ENCODE data around the gene PKN3. TPM values are rescaled to one million over a fixed set of nuclear protein-coding genes. Genes with fewer than 3 reads are reported as not detected.

The PKN3 gene
- total and polyA plus RNA-seq, 2 of the 13 experiments (the other 11 are each of a cell fraction or from before 2014, with no cell fraction given): 10.5 to 13.2 TPM

- peaks cover 6 to 32% of the 10 kb centered on the region in 2 experiments; a peak in 4 of 5 replicates for H3K36me3 ChIP-seq (replicated peaks in 1 of 2; ENCODE audit: control insufficient read depth in 1 of 2, insufficient read depth in 2 of 2, low read length in 2 of 2)
- H3K79me2 ChIP-seq (ENCODE audit: insufficient read depth, low read length): peaks cover 34% of the 10 kb centered on the region
- no peak overlapping the region for H3K4me2 ChIP-seq (ENCODE audit: low read depth, low read length)
- H3K27ac ChIP-seq (ENCODE audit: extremely low read length, insufficient read depth, low read length): no peak overlapping the region
- no TSS peak for BruUV-seq (replicated peaks)
- CTCF ChIA-PET (ENCODE audit: low intra/inter-chr PET ratio, low total read pairs): no interaction called here
- intact Hi-C loops (cut with micrococcal nuclease; ENCODE audit: unreplicated experiment): no loop called here
- H2AFZ ChIP-seq (ENCODE audit: low read length): no peak overlapping the region
- POLR2A ChIA-PET: no interaction called here
- H3K4me1 ChIP-seq (ENCODE audit: insufficient read depth, low read length): peaks cover 26% of the 10 kb centered on the region
- FAIRE-seq: no peak
- H3K9ac ChIP-seq (ENCODE audit: insufficient read depth, low read depth, low read length): no peak overlapping the region
- H3K9me3 ChIP-seq (ENCODE audit: low read length): peaks cover 7% of the 10 kb centered on the region; the same call in 1 of the 2 replicates
- no peak for DNase-seq (ENCODE audit: low spot score)
- H4K20me1 ChIP-seq (ENCODE audit: insufficient read depth, low read length): peaks cover 19% of the 10 kb centered on the region
- H3K27me3 ChIP-seq (ENCODE audit: control insufficient read depth in 1 of 2, insufficient read depth in 2 of 2, low read length in 2 of 2): no peaks in the 10 kb centered on the region
- no peak overlapping the region for H3K4me3 ChIP-seq (replicated peaks in 1 of 3; ENCODE audit: insufficient read depth in 1 of 3, low read depth in 2 of 3, low read length in 3 of 3)
- in situ Hi-C loops (cut with HindIII; ENCODE audit: extremely low pct_ligation_motif_present, low pct_unique_long_range_greater_than_20kb): no loop called here
- ATAC-seq: no peak
- 93% methylated on average over 6 of the region's 6 CpGs for WGBS (ENCODE audit: low lambda C conversion rate)
- no peak for TF ChIP-seq ZNF225 (CRISPR knock-in tag; IDR thresholded peaks at IDR 0.05)
- no peak for TF ChIP-seq ZNF235 (CRISPR knock-in tag; IDR thresholded peaks at IDR 0.05; ENCODE audit: borderline replicate concordance)
- TF ChIP-seq PCBP1 (IDR thresholded peaks at IDR 0.05; ENCODE audit: borderline replicate concordance, low read depth, low read length): no peak
- TF ChIP-seq KMT2A (CRISPR knock-in tag; IDR thresholded peaks at IDR 0.05): no peak
- no peak for TF ChIP-seq HCFC1 (IDR thresholded peaks at IDR 0.05; ENCODE audit: low read depth, low read length)
- no peak for TF ChIP-seq CBFB (CRISPR knock-in tag; IDR thresholded peaks at IDR 0.05)
- no peak for TF ChIP-seq TAF1 (CRISPR knock-in tag; IDR thresholded peaks at IDR 0.05)
- TF ChIP-seq ZHX2 (IDR thresholded peaks at IDR 0.05; ENCODE audit: low read depth): no peak
- no peak for TF ChIP-seq ZHX2 (CRISPR knock-in tag; IDR thresholded peaks at IDR 0.05; ENCODE audit: borderline replicate concordance)
- no peak for TF ChIP-seq GPBP1L1 (CRISPR knock-in tag; IDR thresholded peaks at IDR 0.05)
- no peak for TF ChIP-seq ATAD3A (CRISPR knock-in tag; IDR thresholded peaks at IDR 0.05)
- TF ChIP-seq JUN (CRISPR knock-in tag; IDR thresholded peaks at IDR 0.05): no peak
- no peak for TF ChIP-seq BATF2 (CRISPR knock-in tag; IDR thresholded peaks at IDR 0.05)
- no peak for TF ChIP-seq MED13 (CRISPR knock-in tag; IDR thresholded peaks at IDR 0.05)
- no peak for TF ChIP-seq RFX1 (IDR thresholded peaks at IDR 0.05)
- TF ChIP-seq ZNF18 (CRISPR knock-in tag; IDR thresholded peaks at IDR 0.05; ENCODE audit: insufficient replicate concordance): no peak
- no peak for TF ChIP-seq MTF2 (CRISPR knock-in tag; IDR thresholded peaks at IDR 0.05; ENCODE audit: borderline replicate concordance)
- TF ChIP-seq NFKBIZ (CRISPR knock-in tag; IDR thresholded peaks at IDR 0.05): no peak
- no peak for TF ChIP-seq ZKSCAN1 (IDR thresholded peaks at IDR 0.05; ENCODE audit: low read length)
Observed at GRCh38 chr9:128694344-128694743, 8.0 kb upstream of the PKN3 start.
